ENCODE measurements around the gene PDLIM3.
"Not testable (repeated sequence)": the region's sequence is repeated elsewhere in the genome, so short reads cannot be mapped to it uniquely, and the experiment has no call there.

PDLIM3 gene

GRCh38 chr4:185534866-185535611 is at the start of gene PDLIM3:
Gene PDLIM3, minus strand, starts transcription at chr4:185535507. Its CDS starts 73 bp downstream, at chr4:185535434.
- in situ Hi-C loops (cut with MboI; ENCODE audit: low sequenced_read_pairs) = no loop called here

GRCh38 chr4:185583813-185584212 is 48.5 kb upstream of the PDLIM3 start:
- in situ Hi-C loops (cut with MboI; ENCODE audit: low sequenced_read_pairs) = no loop called here

GRCh38 chr4:185582651-185583400 is 47.5 kb upstream of the PDLIM3 start:
- in situ Hi-C loops (cut with MboI; ENCODE audit: low sequenced_read_pairs) = no loop called here

GRCh38 chr4:185580699-185581098 is 45.4 kb upstream of the PDLIM3 start:
- in situ Hi-C loops (cut with MboI; ENCODE audit: low sequenced_read_pairs) = no loop called here

GRCh38 chr4:185578284-185578683 is 43.0 kb upstream of the PDLIM3 start:
- in situ Hi-C loops (cut with MboI; ENCODE audit: low sequenced_read_pairs) = no loop called here

- in situ Hi-C loops (cut with MboI; ENCODE audit: low sequenced_read_pairs) = no loop called here
Measured at GRCh38 chr4:185576962-185577950, 41.9 kb upstream of the PDLIM3 start.

- in situ Hi-C loops (cut with MboI; ENCODE audit: low sequenced_read_pairs) = no loop called here
Measured at GRCh38 chr4:185576314-185576961, 41.1 kb upstream of the PDLIM3 start.

GRCh38 chr4:185573651-185574199 is 38.4 kb upstream of the PDLIM3 start:
- in situ Hi-C loops (cut with MboI; ENCODE audit: low sequenced_read_pairs) = no loop called here

- in situ Hi-C loops (cut with MboI; ENCODE audit: low sequenced_read_pairs) = no loop called here
Measured at GRCh38 chr4:185570727-185571126, 35.4 kb upstream of the PDLIM3 start.

- in situ Hi-C loops (cut with MboI; ENCODE audit: low sequenced_read_pairs) = no loop called here
Measured at GRCh38 chr4:185567381-185568376, 32.4 kb upstream of the PDLIM3 start.

GRCh38 chr4:185566972-185567371 is 31.7 kb upstream of the PDLIM3 start:
- in situ Hi-C loops (cut with MboI; ENCODE audit: low sequenced_read_pairs) = no loop called here

GRCh38 chr4:185566425-185566824 is 31.1 kb upstream of the PDLIM3 start:
- in situ Hi-C loops (cut with MboI; ENCODE audit: low sequenced_read_pairs) = no loop called here

GRCh38 chr4:185565696-185566095 is 30.4 kb upstream of the PDLIM3 start:
- in situ Hi-C loops (cut with MboI; ENCODE audit: low sequenced_read_pairs) = no loop called here

GRCh38 chr4:185564349-185564748 is 29.0 kb upstream of the PDLIM3 start:
- in situ Hi-C loops (cut with MboI; ENCODE audit: low sequenced_read_pairs) = no loop called here

- in situ Hi-C loops (cut with MboI; ENCODE audit: low sequenced_read_pairs) = no loop called here
Measured at GRCh38 chr4:185562531-185562930, 27.2 kb upstream of the PDLIM3 start.

- in situ Hi-C loops (cut with MboI; ENCODE audit: low sequenced_read_pairs) = no loop called here
Measured at GRCh38 chr4:185560316-185560715, 25.0 kb upstream of the PDLIM3 start.

GRCh38 chr4:185559915-185560281 is 24.6 kb upstream of the PDLIM3 start:
- in situ Hi-C loops (cut with MboI; ENCODE audit: low sequenced_read_pairs) = no loop called here

- in situ Hi-C loops (cut with MboI; ENCODE audit: low sequenced_read_pairs) = not testable (repeated sequence)
Measured at GRCh38 chr4:185559251-185559914, 24.1 kb upstream of the PDLIM3 start.

All from hTERT RPE-1 (cell line).